HG03108 (cell line): ENCODE measurements around the gene DNAJC25.

ENCODE experiments used
- ATAC-seq: cut with Tn5 transposase; IDR thresholded peaks from one replicate; pipeline ENCODE4 v1.9.1; 2021; ENCODE audit warnings: moderate library complexity; ENCODE audit not compliant: unreplicated experiment

The DNAJC25 gene

GRCh38 chr9:111627260-111627963, 3.7 kb upstream of the DNAJC25 start:
- no peak for ATAC-seq

- no peak for ATAC-seq
Observed at GRCh38 chr9:111628411-111628810, 2.7 kb upstream of the DNAJC25 start.

- peak; percentile 14 for ATAC-seq
Observed at GRCh38 chr9:111630182-111630963, 761 bp upstream of the DNAJC25 start.

GRCh38 chr9:111630964-111631213, 245 bp upstream of the DNAJC25 start:
- ATAC-seq = no peak

- no peak for ATAC-seq
Observed at GRCh38 chr9:111632060-111632459, 926 bp downstream of the DNAJC25 start.

GRCh38 chr9:111632695-111633388, 1.7 kb downstream of the DNAJC25 start:
- no peak for ATAC-seq

GRCh38 chr9:111633389-111633736, 2.2 kb downstream of the DNAJC25 start:
- ATAC-seq = no peak

GRCh38 chr9:111634860-111635259, 3.7 kb downstream of the DNAJC25 start:
- no peak for ATAC-seq

- ATAC-seq = no peak
Observed at GRCh38 chr9:111637421-111637950, 6.4 kb downstream of the DNAJC25 start.

GRCh38 chr9:111644195-111644772, 13.2 kb downstream of the DNAJC25 start:
- ATAC-seq = no peak

GRCh38 chr9:111645806-111646205, 14.7 kb downstream of the DNAJC25 start:
- no peak for ATAC-seq

- ATAC-seq = no peak
Observed at GRCh38 chr9:111646417-111646816, 15.3 kb downstream of the DNAJC25 start.

GRCh38 chr9:111648066-111648465, 16.9 kb downstream of the DNAJC25 start:
- no peak for ATAC-seq

- no peak for ATAC-seq
Observed at GRCh38 chr9:111649016-111649415, 17.9 kb downstream of the DNAJC25 start.

- no peak for ATAC-seq
Observed at GRCh38 chr9:111657051-111657450, 25.9 kb downstream of the DNAJC25 start.

- no peak for ATAC-seq
Observed at GRCh38 chr9:111658943-111659342, 27.8 kb downstream of the DNAJC25 start.

- no peak for ATAC-seq
Observed at GRCh38 chr9:111659691-111660090, 28.6 kb downstream of the DNAJC25 start.

GRCh38 chr9:111661150-111661801, 30.1 kb downstream of the DNAJC25 start, which contains the start of gene GNG10:
GNG10 (plus strand) TSS chr9:111661605; CDS start chr9:111661635, 30 bp downstream.
- peak; percentile 83 for ATAC-seq

GRCh38 chr9:111661802-111662521, 30.8 kb downstream of the DNAJC25 start:
- ATAC-seq = peak; percentile 29

- no peak for ATAC-seq
Observed at GRCh38 chr9:111662576-111663300, 31.6 kb downstream of the DNAJC25 start.
